Medulla oblongata (tissue), 1 donor: ENCODE measurements around the gene SNED1.

Source experiments
- DNase-seq: peaks from one replicate; pipeline ENCODE4 v3.0.0-alpha.2; 2015; ENCODE audit errors: extremely low spot score

Gene SNED1

GRCh38 chr2:241029599-241030332, 31.3 kb downstream of the SNED1 start:
- no peak for DNase-seq

GRCh38 chr2:241030333-241030680, 31.9 kb downstream of the SNED1 start:
- no peak for DNase-seq

GRCh38 chr2:241030883-241031282, 32.5 kb downstream of the SNED1 start:
- no peak for DNase-seq

GRCh38 chr2:241031436-241032165, 33.2 kb downstream of the SNED1 start:
- no peak for DNase-seq

GRCh38 chr2:241033336-241033987, 35.0 kb downstream of the SNED1 start:
- DNase-seq = no peak

GRCh38 chr2:241033994-241034393, 35.6 kb downstream of the SNED1 start:
- no peak for DNase-seq

GRCh38 chr2:241034490-241035141, 36.2 kb downstream of the SNED1 start:
- DNase-seq = no peak

- DNase-seq = no peak
These were observed 36.9 kb downstream of the SNED1 start for GRCh38 chr2:241035142-241035817.

- no peak for DNase-seq
These were observed 37.5 kb downstream of the SNED1 start for GRCh38 chr2:241035818-241036396.

GRCh38 chr2:241036397-241036963, 38.1 kb downstream of the SNED1 start:
- no peak for DNase-seq

- DNase-seq = no peak
These were observed 38.6 kb downstream of the SNED1 start for GRCh38 chr2:241036964-241037421.

GRCh38 chr2:241037498-241037897, 39.1 kb downstream of the SNED1 start:
- DNase-seq = no peak

- no peak for DNase-seq
These were observed 40.2 kb downstream of the SNED1 start for GRCh38 chr2:241038374-241039180.

GRCh38 chr2:241039416-241039815, 41.0 kb downstream of the SNED1 start:
- no peak for DNase-seq

GRCh38 chr2:241040081-241040803, 41.8 kb downstream of the SNED1 start:
- no peak for DNase-seq

- no peak for DNase-seq
These were observed 43.3 kb downstream of the SNED1 start for GRCh38 chr2:241041589-241042158.

- no peak for DNase-seq
These were observed 45.2 kb downstream of the SNED1 start for GRCh38 chr2:241043581-241043980.

- no peak for DNase-seq
These were observed 49.0 kb downstream of the SNED1 start for GRCh38 chr2:241047253-241048010.
